GM12801 (cell line): ENCODE measurements around the gene POU4F1.

Experiments
- TF ChIP-seq, protein P1 (sequence below): IDR thresholded peaks from one replicate; pipeline ENCODE4 v1.5.1; 2011; ENCODE audit warnings: control low read depth; ENCODE audit not compliant: insufficient read length; ENCODE audit errors: extremely low read depth

POU4F1 gene

DNA sequence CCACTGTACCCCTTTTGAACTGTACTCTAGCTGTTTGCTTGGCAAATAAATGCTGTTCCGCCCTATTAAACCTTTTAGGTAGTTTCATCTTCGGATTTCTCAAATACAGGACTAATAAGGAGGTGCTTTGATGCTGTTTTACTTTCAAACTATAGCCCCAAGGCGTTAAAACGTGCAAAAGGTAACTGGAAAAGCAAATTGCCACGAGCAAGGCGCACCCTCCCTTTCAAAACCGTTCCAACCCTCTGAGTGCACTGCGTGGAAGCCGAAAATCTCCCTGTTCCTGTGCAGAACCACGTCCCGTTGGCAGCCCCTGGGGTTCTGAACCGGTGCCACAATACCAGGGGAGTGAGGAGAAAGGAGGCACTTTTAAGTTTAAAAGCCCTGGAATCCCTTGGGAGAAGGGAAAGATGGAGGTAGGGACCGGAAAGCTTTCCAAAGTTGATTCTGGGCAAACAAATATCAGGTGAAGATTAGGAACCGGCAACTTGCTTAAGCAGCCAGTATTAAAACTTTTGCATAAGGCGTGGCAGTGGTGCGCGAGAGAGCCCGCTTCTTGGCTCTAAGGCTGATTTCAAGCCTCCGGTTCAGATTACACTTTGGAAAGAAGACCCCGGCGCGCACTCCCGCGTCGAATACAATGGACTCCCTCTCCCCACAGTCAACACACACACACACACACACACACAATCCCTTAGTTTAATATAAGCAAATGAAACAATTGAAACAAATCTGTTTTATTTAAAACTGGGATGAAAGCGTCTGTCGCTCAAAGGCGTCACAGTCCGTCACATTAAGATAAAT is 9.5 kb downstream of the POU4F1 start:
- TF ChIP-seq, protein P1, sequence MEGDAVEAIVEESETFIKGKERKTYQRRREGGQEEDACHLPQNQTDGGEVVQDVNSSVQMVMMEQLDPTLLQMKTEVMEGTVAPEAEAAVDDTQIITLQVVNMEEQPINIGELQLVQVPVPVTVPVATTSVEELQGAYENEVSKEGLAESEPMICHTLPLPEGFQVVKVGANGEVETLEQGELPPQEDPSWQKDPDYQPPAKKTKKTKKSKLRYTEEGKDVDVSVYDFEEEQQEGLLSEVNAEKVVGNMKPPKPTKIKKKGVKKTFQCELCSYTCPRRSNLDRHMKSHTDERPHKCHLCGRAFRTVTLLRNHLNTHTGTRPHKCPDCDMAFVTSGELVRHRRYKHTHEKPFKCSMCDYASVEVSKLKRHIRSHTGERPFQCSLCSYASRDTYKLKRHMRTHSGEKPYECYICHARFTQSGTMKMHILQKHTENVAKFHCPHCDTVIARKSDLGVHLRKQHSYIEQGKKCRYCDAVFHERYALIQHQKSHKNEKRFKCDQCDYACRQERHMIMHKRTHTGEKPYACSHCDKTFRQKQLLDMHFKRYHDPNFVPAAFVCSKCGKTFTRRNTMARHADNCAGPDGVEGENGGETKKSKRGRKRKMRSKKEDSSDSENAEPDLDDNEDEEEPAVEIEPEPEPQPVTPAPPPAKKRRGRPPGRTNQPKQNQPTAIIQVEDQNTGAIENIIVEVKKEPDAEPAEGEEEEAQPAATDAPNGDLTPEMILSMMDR = no peak

DNA sequence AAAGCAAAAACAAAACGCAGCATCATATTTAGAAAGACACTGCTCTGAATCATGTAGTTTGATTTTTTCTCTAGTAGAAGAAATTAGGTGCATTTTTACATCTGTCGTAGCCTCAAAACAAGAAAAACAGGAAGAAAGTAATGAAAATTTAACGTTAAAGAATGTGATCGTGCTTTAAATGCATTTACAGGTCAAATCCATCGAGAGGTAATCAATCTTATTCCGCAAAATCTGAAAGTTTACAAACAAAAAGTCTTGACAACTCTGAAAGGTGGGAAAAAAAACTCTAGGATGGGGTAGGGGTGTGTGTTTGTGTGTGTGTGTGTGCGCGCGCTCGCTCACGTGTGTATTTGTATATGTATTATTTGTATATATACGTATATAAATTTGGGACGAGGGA is 10.2 kb downstream of the POU4F1 start:
- TF ChIP-seq, protein P1 = no peak

DNA sequence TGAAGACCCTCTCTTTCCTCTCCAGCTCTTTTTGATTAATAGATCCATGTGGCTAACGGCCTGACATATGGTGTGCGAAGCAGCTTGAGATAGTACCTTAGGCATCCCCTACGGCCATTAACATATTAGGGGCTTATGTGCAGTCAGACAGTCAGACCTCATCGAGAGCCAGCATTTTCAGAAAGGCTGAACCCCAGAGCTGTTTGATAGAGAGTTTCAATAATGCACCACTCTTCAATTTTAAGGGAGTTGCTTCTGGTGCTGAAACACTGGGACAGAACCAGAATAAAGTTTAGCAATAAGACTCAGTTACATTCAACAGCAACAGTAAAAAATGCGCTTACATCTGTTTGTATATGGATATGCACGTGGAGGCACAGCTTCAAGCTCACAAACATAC is 10.8 kb downstream of the POU4F1 start:
- TF ChIP-seq, protein P1 = no peak

DNA sequence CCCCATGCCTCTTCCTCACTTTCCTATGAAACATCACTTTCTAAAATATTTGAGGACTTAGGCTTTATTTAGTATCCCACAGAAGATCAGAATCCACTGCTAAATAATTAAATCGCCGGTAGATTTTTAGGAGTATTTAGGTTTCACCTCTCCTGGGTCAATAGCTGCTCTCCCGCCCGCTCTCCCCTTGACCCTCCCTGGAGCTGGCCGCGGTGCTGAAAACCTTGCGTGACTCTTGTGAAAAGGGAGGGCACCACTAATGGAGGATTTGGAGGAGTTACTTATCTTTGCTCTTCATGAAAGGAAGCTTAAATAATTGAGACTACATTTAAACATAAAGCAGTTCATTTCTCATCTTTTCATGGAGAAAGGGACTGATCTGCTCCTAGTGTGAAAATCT is 14.1 kb downstream of the POU4F1 start:
- TF ChIP-seq, protein P1 = no peak

DNA sequence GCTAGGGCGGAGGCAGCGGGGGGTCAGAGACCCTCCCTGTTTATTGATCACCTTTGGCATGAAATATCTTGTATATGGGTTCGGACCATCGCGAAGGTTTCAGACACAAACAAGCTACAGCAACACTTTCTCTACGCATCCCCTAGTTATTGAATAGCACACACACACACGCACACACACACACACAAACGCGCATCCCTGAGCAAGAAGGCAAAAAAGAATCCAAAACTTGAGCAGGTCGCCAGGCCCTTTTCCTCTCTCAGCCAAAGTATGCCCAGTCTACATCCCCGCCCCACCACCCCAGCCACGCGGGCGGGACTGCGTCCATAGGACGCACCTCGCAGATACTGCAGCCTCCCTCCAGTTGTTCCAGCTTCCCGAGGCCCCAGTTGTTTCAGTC is 16.0 kb downstream of the POU4F1 start:
- TF ChIP-seq, protein P1 = no peak

DNA sequence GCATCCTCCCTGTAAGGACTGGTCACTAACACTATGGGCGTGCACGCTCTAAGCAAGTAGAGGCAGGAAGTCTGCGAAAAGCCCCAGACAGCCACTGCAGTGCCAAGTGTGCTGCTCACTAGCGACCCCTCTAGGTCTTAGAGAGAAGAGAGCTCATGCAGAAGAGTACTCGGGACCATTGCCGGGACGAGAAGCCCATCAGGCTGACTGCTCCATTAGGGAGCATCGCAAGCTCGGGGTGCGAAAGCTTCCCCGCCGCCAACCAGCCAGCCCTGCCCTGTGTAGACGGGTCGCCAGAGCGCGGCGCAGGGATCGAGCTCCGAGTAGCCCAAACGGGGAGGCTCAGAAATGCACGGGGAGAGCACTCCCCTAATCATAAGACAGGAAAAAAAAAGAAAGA is 16.6 kb downstream of the POU4F1 start:
- TF ChIP-seq, protein P1 = no peak

DNA sequence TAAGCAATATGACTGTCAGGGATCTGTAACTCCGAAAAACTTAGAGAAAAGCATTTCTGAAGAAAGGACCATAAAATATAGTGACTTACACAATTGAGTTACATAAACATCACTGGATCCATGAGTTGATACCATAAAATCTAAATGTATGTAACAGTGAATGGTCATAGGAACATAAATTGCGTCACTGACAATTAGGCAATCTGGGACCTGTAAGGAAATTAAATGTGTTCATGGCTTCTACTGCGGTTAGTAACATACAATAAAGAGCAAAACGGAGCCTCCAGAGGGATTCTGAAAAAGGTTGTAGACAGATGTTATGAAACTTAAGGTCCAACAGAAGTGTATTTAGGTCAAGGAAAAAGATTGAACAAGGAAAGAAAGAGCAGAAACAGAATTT is 27.1 kb downstream of the POU4F1 start:
- TF ChIP-seq, protein P1 = no peak
